ENCODE measurements around the gene SUMO3.

DNA sequence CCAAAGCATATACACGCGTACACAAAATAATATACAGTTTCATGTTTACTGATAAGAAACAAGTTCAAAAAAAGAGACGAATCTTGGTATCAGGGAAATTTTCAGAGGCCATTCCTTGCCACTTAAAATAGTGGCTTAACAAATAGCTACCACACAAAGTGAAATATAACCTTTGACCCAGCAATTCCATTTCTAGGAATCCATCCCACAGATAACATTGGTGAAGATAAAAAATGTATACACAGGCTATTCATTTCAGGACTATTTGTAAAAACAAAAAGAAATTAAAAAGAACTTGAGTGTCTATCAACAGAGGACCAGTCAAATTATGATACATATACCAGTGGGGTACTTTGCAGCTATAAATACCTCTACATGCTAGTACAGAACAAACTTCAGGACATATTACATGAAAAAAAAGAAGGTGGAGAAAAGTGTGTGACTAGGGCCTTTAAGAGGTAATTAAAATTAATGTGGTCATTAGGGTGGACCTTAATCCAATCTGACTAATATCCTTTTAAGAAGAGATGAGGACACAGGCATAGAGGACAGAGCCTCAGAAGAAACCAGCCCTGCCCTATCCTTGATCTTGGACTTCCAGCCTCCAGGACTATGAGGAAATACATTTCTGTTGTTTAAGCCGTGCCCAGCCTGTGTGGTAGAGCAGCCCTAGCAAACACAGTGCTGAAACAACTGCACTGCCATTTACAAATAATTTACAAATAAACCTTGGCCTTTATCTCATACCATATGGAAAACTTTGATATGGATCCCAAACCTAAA, 24.1 kb downstream of the SUMO3 start:
- TF ChIP-seq, protein P1, sequence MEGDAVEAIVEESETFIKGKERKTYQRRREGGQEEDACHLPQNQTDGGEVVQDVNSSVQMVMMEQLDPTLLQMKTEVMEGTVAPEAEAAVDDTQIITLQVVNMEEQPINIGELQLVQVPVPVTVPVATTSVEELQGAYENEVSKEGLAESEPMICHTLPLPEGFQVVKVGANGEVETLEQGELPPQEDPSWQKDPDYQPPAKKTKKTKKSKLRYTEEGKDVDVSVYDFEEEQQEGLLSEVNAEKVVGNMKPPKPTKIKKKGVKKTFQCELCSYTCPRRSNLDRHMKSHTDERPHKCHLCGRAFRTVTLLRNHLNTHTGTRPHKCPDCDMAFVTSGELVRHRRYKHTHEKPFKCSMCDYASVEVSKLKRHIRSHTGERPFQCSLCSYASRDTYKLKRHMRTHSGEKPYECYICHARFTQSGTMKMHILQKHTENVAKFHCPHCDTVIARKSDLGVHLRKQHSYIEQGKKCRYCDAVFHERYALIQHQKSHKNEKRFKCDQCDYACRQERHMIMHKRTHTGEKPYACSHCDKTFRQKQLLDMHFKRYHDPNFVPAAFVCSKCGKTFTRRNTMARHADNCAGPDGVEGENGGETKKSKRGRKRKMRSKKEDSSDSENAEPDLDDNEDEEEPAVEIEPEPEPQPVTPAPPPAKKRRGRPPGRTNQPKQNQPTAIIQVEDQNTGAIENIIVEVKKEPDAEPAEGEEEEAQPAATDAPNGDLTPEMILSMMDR (conservative IDR thresholded peaks at IDR 0.05; ENCODE audit: low read length) = peak; percentile 49; the same call in 1 of the 2 replicates
- no peak for TF ChIP-seq EZH2phosphoT487 (IDR thresholded peaks at IDR 0.05; ENCODE audit: borderline replicate concordance, low read depth, low read length)
